H9 (cell line): ENCODE results near the gene FHIP1B. TPM values are rescaled to one million over a fixed set of nuclear protein-coding genes. Genes with fewer than 3 reads are reported as not detected.

Experiments
- DNase-seq: peaks from one replicate; pipeline ENCODE4 v3.0.0-alpha.2; 2017
- H2AFZ ChIP-seq: one replicate; pipeline ENCODE4 v1.6.1; 2013; ENCODE audit warnings: mild to moderate bottlenecking, low read length, control low read depth, moderate library complexity
- H2AK5ac ChIP-seq: 2 replicates; pipeline ENCODE4 v1.6.1; 2013; ENCODE audit warnings: low read length, control low read depth, mixed read lengths; ENCODE audit not compliant: insufficient read length
- H2BK120ac ChIP-seq: one replicate; pipeline ENCODE4 v1.6.1; 2013; ENCODE audit warnings: low read depth, mild to moderate bottlenecking, low read length, control low read depth, inconsistent platforms; ENCODE audit not compliant: poor library complexity, severe bottlenecking
- H2BK12ac ChIP-seq: 2 replicates; pipeline ENCODE4 v1.6.1; 2013; ENCODE audit warnings: low read length, control low read depth, mixed read lengths, low read depth; ENCODE audit not compliant: insufficient read length
- H2BK15ac ChIP-seq: 2 replicates; pipeline ENCODE4 v1.6.1; 2013; ENCODE audit warnings: low read depth, low read length, control low read depth
- H2BK20ac ChIP-seq: one replicate; pipeline ENCODE4 v1.6.1; 2013; ENCODE audit warnings: low read depth, mild to moderate bottlenecking, low read length, control low read depth, inconsistent platforms; ENCODE audit not compliant: poor library complexity, severe bottlenecking
- H2BK5ac ChIP-seq: 2 replicates; pipeline ENCODE4 v1.6.1; 2013; ENCODE audit warnings: low read length, control low read depth, mixed read lengths; ENCODE audit not compliant: insufficient read length
- H3K14ac ChIP-seq: 2 replicates; pipeline ENCODE4 v1.6.1; 2013; ENCODE audit warnings: low read length, control low read depth; ENCODE audit not compliant: insufficient read depth
- H3K18ac ChIP-seq: 2 replicates; pipeline ENCODE4 v1.6.1; 2013; ENCODE audit warnings: low read depth, mild to moderate bottlenecking, mixed read lengths, low read length, control low read depth; ENCODE audit not compliant: insufficient read length
- H3K23ac ChIP-seq: 2 replicates; pipeline ENCODE4 v1.6.1; 2013; ENCODE audit warnings: low read length, control low read depth, mixed read lengths, low read depth; ENCODE audit not compliant: insufficient read length
- H3K23me2 ChIP-seq: 2 replicates; pipeline ENCODE4 v1.6.1; 2013; ENCODE audit warnings: low read depth, mild to moderate bottlenecking, mixed read lengths, low read length, control low read depth; ENCODE audit not compliant: insufficient read length, poor library complexity, severe bottlenecking
- H3K27ac ChIP-seq: 2 replicates; pipeline ENCODE4 v1.5.1; 2013; ENCODE audit warnings: low read length, control low read depth, mixed read lengths, low read depth; ENCODE audit not compliant: insufficient read length
- H3K27me3 ChIP-seq: 2 replicates; pipeline ENCODE4 v1.6.1; 2013; ENCODE audit warnings: low read length, control low read depth, inconsistent platforms; ENCODE audit not compliant: insufficient read depth
- H3K4ac ChIP-seq: 2 replicates; pipeline ENCODE4 v1.6.1; 2013; ENCODE audit warnings: low read depth, mild to moderate bottlenecking, control low read depth, inconsistent platforms, low read length, moderate library complexity
- H3K4me1 ChIP-seq: 2 replicates; pipeline ENCODE4 v1.6.1; 2013; ENCODE audit warnings: low read length, control low read depth, inconsistent platforms; ENCODE audit not compliant: insufficient read depth
- H3K4me2 ChIP-seq: 2 replicates; pipeline ENCODE4 v1.6.1; 2013; ENCODE audit warnings: low read length, control low read depth, mixed read lengths; ENCODE audit not compliant: insufficient read length, insufficient read depth
- H3K56ac ChIP-seq: 2 replicates; pipeline ENCODE4 v1.6.1; 2013; ENCODE audit warnings: low read depth, mild to moderate bottlenecking, mixed read lengths, low read length, control low read depth; ENCODE audit not compliant: insufficient read length
- H3K79me1 ChIP-seq: 2 replicates; pipeline ENCODE4 v1.6.1; 2013; ENCODE audit warnings: low read depth, mild to moderate bottlenecking, moderate library complexity, low read length, control low read depth, inconsistent platforms; ENCODE audit not compliant: insufficient read depth, poor library complexity, severe bottlenecking
- H3K79me2 ChIP-seq: 2 replicates; pipeline ENCODE4 v1.6.1; 2013; ENCODE audit warnings: low read length, control low read depth, inconsistent platforms; ENCODE audit not compliant: insufficient read depth
- H3K9ac ChIP-seq: 2 replicates; pipeline ENCODE4 v1.6.1; 2013; ENCODE audit warnings: low read length, control low read depth, mixed read lengths; ENCODE audit not compliant: insufficient read length; ENCODE audit errors: extremely low read depth
- H3K9me3 ChIP-seq: one replicate; pipeline ENCODE4 v1.6.1; 2013; ENCODE audit warnings: low read depth, low read length, inconsistent platforms; ENCODE audit not compliant: control insufficient read depth
- H3T11ph ChIP-seq: one replicate; pipeline ENCODE4 v1.6.1; 2013; ENCODE audit warnings: mild to moderate bottlenecking, low read length, control low read depth, inconsistent platforms
- H4K20me1 ChIP-seq: one replicate; pipeline ENCODE4 v1.6.1; 2013; ENCODE audit not compliant: control insufficient read depth, insufficient read length, insufficient read depth
- H4K5ac ChIP-seq: 2 replicates; pipeline ENCODE4 v1.6.1; 2013; ENCODE audit warnings: low read depth, mild to moderate bottlenecking, mixed read lengths, low read length, control low read depth; ENCODE audit not compliant: insufficient read length
- H4K8ac ChIP-seq: replicated peaks from 2 replicates; pipeline ENCODE4 v1.6.1; 2013; ENCODE audit warnings: low read length, control low read depth, mixed read lengths, low read depth; ENCODE audit not compliant: insufficient read length
- H4K91ac ChIP-seq: 2 replicates; pipeline ENCODE4 v1.6.1; 2013; ENCODE audit warnings: low read depth, mild to moderate bottlenecking, moderate library complexity, mixed read lengths, low read length, control low read depth; ENCODE audit not compliant: insufficient read length
- H3K27ac Mint-ChIP-seq, 3 experiments: 2 replicates in 2 of 3; 3 replicates in 1 of 3; pipeline ENCODE4 v1.8.0; 2020 to 2021; ENCODE audit warnings: mixed read lengths in 3 of 3, mild to moderate bottlenecking in 1 of 3, moderate library complexity in 1 of 3
- H3K27me3 Mint-ChIP-seq: 2 replicates; pipeline ENCODE4 v1.8.0; 2021; ENCODE audit warnings: low read depth, mild to moderate bottlenecking, moderate library complexity, mixed read lengths
- H3K36me3 Mint-ChIP-seq, 3 experiments: 2 replicates in 2 of 3; 3 replicates in 1 of 3; pipeline ENCODE4 v1.8.0; 2020 to 2021; ENCODE audit warnings: low read depth in 3 of 3, mixed read lengths in 3 of 3; ENCODE audit not compliant: insufficient read depth in 1 of 3
- H3K4me1 Mint-ChIP-seq, 2 experiments: 2 replicates each; pipeline ENCODE4 v1.8.0; 2020; ENCODE audit warnings: mixed read lengths in 2 of 2
- H3K4me3 Mint-ChIP-seq, 2 experiments: 2 replicates in 1 of 2; 3 replicates in 1 of 2; pipeline ENCODE4 v1.8.0; 2020 to 2021; ENCODE audit warnings: mild to moderate bottlenecking in 2 of 2, mixed read lengths in 2 of 2, moderate library complexity in 1 of 2
- H3K9me3 Mint-ChIP-seq, 2 experiments: 2 replicates in 1 of 2; 3 replicates in 1 of 2; pipeline ENCODE4 v1.8.0; 2020; ENCODE audit warnings: mild to moderate bottlenecking in 2 of 2, mixed read lengths in 2 of 2, moderate library complexity in 1 of 2
- WGBS: extraction: QIAGEN DNeasy Blood & Tissue Kit; methylation state at CpG from one replicate; pipeline ENCODE4 v1.1.7; 2013; ENCODE audit warnings: missing lambda C conversion rate, low lambda C conversion rate, mixed read lengths; ENCODE audit not compliant: insufficient read length; ENCODE audit errors: extremely low coverage; 5-methylcytosine and 5-hydroxymethylcytosine counted together
- total RNA-seq: library from RNA; stranded (reverse); gene quantifications from 2 replicates; pipeline ENCODE4 v1.2.1, GENCODE V29; 2021
- TF ChIP-seq, protein P1 (sequence below): fragments of 200-600 bp; sonication (generic); conservative IDR thresholded peaks from 3 replicates; pipeline ENCODE4 v1.8.0; 2021; ENCODE audit warnings: antibody characterized with exemption, mild to moderate bottlenecking

The FHIP1B gene
- total RNA-seq, 1 experiment from 2014 or later = 28.5 TPM

DNA sequence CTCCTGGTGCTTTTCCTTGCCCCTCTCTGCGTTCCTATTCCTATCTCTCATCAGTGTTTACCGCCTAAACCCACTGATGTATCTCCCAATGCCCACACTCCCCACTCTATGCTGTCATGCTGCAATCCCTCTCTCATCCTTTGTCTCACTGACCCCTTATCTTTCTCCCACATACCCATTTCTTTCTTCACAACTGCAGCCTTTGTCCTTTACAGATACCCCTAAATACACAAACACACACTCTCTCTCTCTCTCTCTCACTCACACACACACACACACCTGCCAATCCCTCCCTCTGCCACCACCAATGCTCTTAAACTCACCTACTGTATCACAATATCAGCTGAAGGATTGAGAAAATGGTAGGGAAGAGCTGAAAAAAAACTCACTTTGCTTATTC, 59.0 kb downstream of the FHIP1B start:
- H3K4me1 ChIP-seq = no peaks in the 10 kb centered on the region
- H4K5ac ChIP-seq = no peak overlapping the region
- H3K9ac ChIP-seq = no peak overlapping the region
- H3K23me2 ChIP-seq = no peaks in the 10 kb centered on the region
- TF ChIP-seq, protein P1, sequence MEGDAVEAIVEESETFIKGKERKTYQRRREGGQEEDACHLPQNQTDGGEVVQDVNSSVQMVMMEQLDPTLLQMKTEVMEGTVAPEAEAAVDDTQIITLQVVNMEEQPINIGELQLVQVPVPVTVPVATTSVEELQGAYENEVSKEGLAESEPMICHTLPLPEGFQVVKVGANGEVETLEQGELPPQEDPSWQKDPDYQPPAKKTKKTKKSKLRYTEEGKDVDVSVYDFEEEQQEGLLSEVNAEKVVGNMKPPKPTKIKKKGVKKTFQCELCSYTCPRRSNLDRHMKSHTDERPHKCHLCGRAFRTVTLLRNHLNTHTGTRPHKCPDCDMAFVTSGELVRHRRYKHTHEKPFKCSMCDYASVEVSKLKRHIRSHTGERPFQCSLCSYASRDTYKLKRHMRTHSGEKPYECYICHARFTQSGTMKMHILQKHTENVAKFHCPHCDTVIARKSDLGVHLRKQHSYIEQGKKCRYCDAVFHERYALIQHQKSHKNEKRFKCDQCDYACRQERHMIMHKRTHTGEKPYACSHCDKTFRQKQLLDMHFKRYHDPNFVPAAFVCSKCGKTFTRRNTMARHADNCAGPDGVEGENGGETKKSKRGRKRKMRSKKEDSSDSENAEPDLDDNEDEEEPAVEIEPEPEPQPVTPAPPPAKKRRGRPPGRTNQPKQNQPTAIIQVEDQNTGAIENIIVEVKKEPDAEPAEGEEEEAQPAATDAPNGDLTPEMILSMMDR = no peak
- H4K91ac ChIP-seq = no peak overlapping the region
- H4K8ac ChIP-seq = no peak overlapping the region
- Mint-ChIP-seq H3K36me3 (peaks cover 5 to 10% (median 8%) of the 10 kb centered on the region in 3 experiments), H3K4me3 (no peak overlapping the region), H3K27me3 (peaks cover 3% of the 10 kb centered on the region), H3K27ac (no peak overlapping the region), H3K9me3 (peaks cover 10 to 17% of the 10 kb centered on the region in 2 experiments), H3K4me1 (peaks cover 11% of the 10 kb centered on the region in 2 experiments)
- no peak for DNase-seq
- H3K27me3 ChIP-seq = no peaks in the 10 kb centered on the region
- no peaks in the 10 kb centered on the region for H3K79me2 ChIP-seq
- H2BK20ac ChIP-seq = no peak overlapping the region
- no CpG with 5 or more reads among the region's 2 CpGs for WGBS
- H3K79me1 ChIP-seq = no peaks in the 10 kb centered on the region
- H4K20me1 ChIP-seq = no peaks in the 10 kb centered on the region
- no peak overlapping the region for H2BK120ac ChIP-seq
- no peak overlapping the region for H3K14ac ChIP-seq
- H3K4me2 ChIP-seq = no peak overlapping the region
- no peaks in the 10 kb centered on the region for H3K9me3 ChIP-seq
- H2AK5ac ChIP-seq = no peak overlapping the region
- no peak overlapping the region for H3T11ph ChIP-seq
- no peak overlapping the region for H3K23ac ChIP-seq
- H2BK12ac ChIP-seq = no peak overlapping the region
- H3K56ac ChIP-seq = no peak overlapping the region
- H2BK5ac ChIP-seq = no peak overlapping the region
- H2AFZ ChIP-seq = no peak overlapping the region
- no peak overlapping the region for H3K27ac ChIP-seq
- no peak overlapping the region for H2BK15ac ChIP-seq
- H3K4ac ChIP-seq = no peak overlapping the region
- H3K18ac ChIP-seq = no peak overlapping the region
